HG03039 (cell line): Measurements from ENCODE around the gene SIPA1L2.
"Not testable (repeated sequence)": the region's sequence is repeated elsewhere in the genome, so short reads cannot be mapped to it uniquely, and the experiment has no call there.

Experiments
- ATAC-seq: cut with Tn5 transposase; IDR thresholded peaks from one replicate; pipeline ENCODE4 v1.9.1; 2021; ENCODE audit warnings: mild to moderate bottlenecking, moderate library complexity; ENCODE audit not compliant: unreplicated experiment

SIPA1L2 gene

DNA sequence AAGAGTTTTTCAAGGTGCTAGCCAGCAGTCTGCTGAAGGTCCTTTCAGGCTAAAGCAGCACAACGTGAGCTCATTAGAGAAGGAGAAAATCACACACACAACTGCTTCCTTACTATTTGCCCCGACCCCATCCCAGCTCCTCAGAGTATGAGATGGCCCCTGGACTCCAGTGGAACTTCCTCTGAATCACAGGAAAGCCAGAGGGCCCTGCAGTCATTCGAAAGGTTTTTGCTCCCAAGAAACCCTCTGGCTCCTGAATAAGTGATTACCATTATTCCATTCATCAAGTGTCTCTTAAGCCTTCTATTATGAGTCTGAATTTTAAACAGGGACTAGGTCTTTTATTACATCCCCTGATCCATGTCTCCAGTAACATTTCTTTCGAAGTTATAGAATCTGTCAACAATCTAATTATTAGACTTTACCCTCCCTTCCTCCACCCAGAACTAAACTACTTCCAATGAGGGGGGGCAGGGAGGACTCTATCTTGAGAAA is 14.6 kb downstream of the SIPA1L2 start:
- no peak for ATAC-seq

DNA sequence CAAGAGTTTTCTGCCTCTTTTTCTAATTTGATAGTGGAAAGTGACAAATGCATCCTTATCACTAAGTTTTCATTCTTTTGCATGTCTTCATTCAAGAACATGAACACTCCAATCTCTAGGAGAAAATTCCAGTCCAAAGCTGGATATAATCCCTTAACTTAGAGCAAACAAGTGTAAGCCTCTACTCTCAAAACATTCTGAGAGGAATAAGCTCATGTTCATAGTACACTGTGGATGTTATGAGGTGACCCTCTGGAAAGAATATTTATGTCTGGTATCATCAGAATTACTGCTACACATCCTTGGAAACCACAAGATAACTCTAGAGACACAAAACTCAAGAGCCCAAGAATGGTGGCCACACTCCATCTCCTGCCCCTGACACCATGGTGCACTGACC is 15.1 kb downstream of the SIPA1L2 start:
- no peak for ATAC-seq

GRCh38 chr1:232613752-232614381 is 16.1 kb downstream of the SIPA1L2 start:
- ATAC-seq: no peak

GRCh38 chr1:232612836-232613235 is 17.1 kb downstream of the SIPA1L2 start:
- ATAC-seq: not testable (repeated sequence)

- no peak for ATAC-seq
Measured at GRCh38 chr1:232611834-232612233, 18.1 kb downstream of the SIPA1L2 start.

GRCh38 chr1:232610902-232611745 is 18.8 kb downstream of the SIPA1L2 start:
- not testable (repeated sequence) for ATAC-seq

DNA sequence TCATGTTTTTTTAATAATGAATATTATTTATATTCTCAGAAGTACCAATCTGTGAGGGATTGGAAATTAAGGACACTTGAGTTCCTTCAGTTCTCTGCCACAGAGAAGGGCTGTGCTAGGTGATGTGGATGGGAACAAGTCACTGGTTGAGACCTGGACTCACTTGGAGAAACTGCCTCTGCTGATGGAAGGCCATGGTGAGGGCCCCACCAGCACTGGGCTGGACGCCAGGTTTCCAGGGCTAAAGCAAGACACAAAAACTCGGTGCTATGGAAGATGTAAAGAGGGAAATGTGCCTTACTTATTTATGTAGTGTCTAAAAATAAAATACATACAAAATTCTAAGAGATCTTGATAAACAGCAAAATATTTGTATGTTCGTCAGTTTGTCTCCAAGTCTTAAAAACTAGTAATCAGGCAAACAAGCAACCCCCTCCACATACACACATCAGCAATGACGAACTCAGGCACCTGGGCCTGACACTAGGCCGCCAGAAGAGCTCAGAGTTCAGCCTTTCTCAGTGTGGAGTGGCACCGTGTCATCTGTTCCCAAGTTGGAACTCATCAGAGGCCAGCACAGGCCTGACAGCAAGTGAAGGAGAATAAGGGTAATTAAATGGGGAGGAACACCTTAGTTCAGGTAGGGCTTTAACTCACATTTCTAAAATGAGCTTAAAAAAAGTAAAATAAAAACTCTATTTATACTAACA is 19.6 kb downstream of the SIPA1L2 start:
- ATAC-seq: no peak

GRCh38 chr1:232608427-232608826 is 21.5 kb downstream of the SIPA1L2 start:
- no peak for ATAC-seq

DNA sequence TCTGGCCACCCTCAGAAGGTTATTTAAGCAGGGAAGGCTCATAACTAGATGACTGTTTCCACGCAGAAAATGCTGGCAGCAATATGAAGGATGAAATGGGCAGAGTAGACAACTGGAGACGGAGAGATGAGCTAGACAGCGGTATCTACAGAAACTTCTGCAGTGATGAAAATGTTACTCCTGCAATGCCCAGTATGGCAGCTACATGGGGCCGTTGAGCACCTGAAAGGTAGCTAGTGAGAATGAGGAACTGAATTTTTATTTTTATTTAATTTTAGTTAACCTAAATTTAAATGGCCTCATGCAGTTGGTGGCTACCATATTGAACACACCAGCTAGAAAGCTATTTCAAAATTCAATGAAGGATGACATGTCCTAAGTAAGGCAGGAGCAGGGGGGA is 27.3 kb downstream of the SIPA1L2 start:
- no peak for ATAC-seq

DNA sequence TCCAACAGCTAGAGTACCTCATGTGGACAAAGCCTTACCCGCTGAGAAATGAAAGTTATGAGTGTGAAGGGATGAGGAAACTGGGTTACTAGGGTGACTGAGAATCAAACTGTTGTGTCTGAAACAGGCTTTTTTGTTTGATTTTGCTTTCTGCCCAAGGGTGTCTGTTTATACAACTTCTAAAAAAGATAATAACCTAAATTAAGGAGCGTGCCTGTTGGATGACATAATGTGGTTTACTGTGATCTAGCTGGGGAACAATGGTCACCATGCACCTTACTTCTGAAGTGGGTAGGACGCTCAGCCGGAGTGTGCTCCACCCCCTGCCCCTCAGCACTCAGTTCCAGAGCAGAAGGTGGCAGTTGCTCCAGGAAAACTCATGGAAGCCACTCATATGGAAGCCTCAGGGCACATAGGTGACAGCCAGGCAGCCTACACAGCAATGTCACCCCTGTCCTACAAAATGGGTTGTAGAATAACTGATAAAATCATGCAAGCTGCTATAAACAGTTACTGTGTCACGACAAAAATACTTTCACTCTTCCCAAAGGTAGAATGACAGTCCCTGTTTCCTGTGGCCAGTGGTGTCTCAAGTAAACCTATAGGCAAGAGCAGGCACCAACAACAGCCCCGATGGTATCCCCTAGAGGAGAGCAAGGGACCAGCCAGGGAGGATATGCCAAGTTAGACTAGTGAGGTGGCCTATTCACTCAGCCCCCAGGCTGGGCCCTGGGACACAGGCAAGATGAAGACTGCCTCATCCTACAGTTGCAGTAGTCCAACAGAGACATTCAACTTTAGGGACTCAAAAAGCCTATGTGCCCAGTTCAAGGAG is 29.3 kb downstream of the SIPA1L2 start:
- ATAC-seq: no peak

GRCh38 chr1:232599178-232600041 is 30.5 kb downstream of the SIPA1L2 start:
- no peak for ATAC-seq

DNA sequence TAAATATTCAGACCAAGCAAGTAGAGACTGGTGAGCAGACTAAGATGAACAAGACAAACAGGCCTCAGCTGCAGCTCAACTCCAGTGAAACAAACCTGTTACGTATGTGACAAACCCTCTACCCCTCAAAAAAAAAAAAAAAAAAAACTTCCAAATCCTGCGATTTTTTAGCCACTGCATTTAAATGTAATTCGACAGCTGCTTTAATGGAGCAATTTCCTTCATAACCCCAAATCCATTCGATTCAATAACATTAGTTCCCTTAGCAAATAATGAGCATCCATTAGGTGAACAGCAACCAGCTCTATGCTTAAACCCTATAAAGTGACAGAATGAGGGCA is 31.1 kb downstream of the SIPA1L2 start:
- ATAC-seq: no peak

GRCh38 chr1:232598133-232598532 is 31.8 kb downstream of the SIPA1L2 start:
- no peak for ATAC-seq

GRCh38 chr1:232597721-232598120 is 32.2 kb downstream of the SIPA1L2 start:
- no peak for ATAC-seq

GRCh38 chr1:232596666-232597303 is 33.1 kb downstream of the SIPA1L2 start:
- ATAC-seq: no peak

GRCh38 chr1:232594768-232595698 is 34.9 kb downstream of the SIPA1L2 start:
- no peak for ATAC-seq

DNA sequence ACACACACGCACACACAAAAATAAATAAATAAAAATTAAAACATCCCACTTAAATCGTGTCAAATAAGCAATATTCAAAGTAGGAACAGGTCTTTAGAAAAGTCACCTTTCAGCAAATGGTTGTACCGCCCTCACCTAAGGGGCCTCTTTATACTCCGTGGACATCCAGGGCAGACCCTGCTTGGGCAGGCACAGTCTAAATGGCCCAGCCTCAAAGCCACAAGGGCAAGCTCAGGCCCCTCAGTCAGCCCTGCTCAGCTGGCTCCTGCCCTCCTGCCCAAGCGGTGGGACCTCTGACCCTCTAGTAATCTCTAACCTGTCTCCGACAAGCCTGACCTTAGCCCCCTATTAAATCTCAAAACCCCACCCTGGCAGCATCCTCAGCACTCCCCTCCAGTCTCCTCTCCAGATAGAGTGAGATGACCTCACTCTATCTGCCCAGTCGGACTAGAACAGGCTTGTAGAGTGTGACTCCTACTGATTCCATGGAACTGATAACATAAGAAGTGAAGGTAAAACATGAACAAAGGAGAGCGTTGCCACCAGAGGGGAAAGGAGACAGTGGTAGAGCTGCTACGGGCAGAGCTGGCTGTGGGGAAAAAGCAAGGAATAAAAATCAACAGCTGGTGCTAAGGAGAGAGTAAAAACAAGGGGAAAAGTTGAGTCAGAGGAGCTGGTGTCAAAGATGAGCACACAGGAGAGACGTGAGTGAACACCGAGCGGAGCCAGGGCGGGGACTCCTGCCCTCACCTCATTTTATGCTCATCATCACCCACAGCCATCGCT is 36.0 kb downstream of the SIPA1L2 start:
- no peak for ATAC-seq

DNA sequence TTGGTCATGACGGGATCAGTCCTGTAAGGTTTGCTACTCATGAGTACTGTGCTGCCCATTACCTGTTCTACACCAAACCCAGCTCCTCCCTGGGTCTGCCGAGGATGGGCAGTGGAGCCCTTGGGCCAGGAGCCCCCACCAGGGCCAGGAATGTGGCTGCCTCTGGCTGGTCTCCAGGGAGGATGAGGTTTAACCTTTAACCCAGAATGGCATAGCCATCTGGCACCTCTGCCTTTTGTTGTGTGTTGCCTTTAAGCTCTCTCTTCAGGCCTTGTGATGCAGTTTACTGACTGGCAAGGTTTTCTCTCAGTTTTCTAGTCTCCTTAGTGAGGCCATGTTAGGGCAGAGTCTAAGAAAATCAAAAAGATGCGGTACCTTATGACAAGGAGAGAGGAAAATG is 38.6 kb downstream of the SIPA1L2 start:
- ATAC-seq: no peak
